Activated CD4-positive, alpha-beta T cell treated with anti-CD3 and anti-CD28 coated beads, Interleukin-2, Interleukin-4, amounts not matched to agents 100 ng/mL and 50 ng/mL, durations not matched to agents 16 hours and 8 hours (primary cell): ENCODE measurements around the gene PRRT2.
A peak's percentile ranks its signal among the peaks of the same experiment; 100 is the strongest.
"Not testable (repeated sequence)": the region's sequence is repeated elsewhere in the genome, so short reads cannot be mapped to it uniquely, and the experiment has no call there.

Source experiments
- DNase-seq: peaks from one replicate; pipeline ENCODE4 v3.0.0-alpha.2; 2020; ENCODE audit warnings: low spot score

Gene PRRT2

GRCh38 chr16:29811896-29812665 lies at the start of gene PRRT2:
Gene PRRT2, plus strand, starts transcription at chr16:29812193. Its CDS starts 862 bp downstream, at chr16:29813055.
- no peak for DNase-seq

DNA sequence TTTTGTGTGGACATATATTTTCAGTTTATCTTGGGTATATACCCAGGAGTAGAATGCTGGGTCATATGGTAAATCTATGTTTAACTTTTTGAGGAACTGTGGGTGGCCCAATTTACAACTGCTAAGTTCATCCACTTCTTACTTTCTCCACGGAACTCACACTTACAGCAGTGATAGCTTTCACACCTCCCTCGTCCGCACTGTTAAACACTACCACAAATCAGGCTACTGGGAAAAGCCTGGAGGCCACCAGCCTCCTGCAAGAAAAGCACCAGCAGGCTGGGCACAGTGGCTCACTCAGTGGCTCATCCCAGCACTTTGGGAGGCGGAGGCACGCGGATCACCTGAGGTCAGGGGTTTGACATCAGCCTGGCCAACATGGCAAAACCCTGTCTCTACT lies 48.7 kb upstream of the PRRT2 start:
- DNase-seq = no peak

DNA sequence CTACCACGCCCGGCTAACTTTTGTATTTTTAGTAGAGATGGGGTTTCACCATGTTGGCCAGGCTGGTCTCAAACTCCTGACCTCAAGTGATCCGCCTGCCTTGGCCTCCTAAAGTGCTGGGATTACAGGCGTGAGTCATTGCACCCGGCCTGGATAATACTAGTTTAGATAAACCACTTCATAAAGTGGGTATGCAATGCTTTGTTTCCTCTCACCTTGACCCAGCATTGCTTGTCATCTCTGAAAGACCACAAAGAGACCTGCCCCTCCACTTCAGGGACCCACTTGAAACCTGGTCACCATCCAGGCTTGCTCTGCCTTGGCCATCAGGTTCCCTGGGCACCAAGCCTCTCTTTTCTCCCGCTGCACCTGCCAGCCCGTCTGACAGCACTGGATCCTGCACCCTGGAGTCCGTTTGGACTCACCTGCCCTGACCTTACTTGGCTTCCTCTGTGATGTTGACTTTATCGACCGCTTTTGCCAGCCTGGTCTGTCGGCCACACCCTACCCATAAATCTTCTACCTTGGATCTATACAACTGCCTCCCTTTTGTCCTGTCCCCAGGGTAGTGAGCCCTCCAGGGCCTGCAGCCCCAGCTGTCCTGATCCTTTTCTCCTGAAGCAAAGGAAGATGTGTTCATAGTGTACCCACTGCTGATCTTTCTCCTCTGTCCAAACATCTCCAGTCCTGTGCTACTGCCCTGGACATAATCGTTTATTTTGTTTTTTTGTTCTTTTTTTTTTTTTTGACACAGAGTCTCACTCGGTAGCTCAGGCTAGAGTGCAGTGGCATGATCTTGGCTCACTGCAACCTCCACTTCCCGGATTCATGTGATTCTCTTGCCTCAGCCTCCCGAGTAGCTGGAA lies 46.6 kb upstream of the PRRT2 start:
- DNase-seq = no peak

DNA sequence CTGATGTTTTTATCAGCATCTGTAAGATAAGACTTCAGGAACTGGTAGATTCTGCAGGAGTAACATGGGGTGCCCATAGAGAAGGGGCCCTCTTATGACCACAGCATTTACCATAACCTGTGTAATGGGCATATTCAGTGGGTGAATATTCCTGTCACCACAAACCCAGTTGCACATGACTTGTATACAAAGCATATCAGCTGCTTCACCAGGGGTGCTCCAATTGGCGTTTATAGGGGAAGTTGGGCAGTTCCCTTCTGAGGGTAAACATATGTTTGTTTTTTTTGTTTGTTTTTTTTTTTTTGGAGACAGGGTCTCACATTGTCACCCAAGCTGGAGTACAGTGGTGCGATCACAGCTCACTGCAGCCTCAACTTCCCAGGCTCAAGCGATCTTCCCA lies 45.4 kb upstream of the PRRT2 start:
- DNase-seq = no peak

- no peak for DNase-seq
These were observed 44.9 kb upstream of the PRRT2 start for GRCh38 chr16:29767062-29767461.

DNA sequence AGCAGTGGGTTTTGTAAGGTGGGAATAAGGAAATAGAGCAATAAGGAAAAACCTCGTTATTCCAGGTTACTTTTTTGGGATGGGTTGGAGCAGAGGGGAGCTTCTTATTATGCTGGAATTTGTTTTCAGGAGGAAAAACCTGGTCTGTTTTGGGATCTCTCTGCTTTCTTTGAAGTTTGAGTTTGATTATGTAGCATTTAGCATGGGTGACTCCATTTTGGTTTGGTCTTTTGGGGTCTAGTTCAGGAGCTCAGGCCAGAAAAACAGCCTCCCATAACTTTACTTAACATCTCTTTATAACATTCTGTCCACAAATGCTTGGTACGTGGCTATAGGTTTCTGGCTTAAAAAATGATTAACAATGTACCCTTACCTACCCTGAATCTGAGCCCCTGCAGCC lies 42.5 kb upstream of the PRRT2 start:
- DNase-seq = no peak

GRCh38 chr16:29770250-29770929 lies 41.6 kb upstream of the PRRT2 start:
- no peak for DNase-seq

- not testable (repeated sequence) for DNase-seq
These were observed 39.7 kb upstream of the PRRT2 start for GRCh38 chr16:29772330-29772729.

DNA sequence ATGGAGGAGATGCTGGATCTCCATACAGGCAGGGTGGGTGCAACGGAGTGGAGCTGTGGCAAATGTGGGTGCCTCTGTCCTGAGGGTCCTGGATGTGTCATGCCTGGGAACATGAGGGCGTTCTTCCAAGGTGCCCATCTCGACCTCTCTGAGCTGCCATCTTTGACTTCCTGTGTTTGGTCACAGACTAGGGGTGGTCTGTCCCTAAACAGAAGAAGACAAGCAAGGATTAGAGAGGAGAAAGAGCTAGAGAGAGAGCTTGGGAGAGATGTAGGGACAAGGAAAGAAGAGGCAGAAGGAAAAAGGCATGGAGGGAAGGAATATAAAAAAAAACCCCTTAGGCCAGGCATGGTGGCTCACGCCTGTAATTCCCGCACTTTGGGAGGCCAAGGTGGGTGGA lies 37.3 kb upstream of the PRRT2 start:
- DNase-seq = no peak

- no peak for DNase-seq
These were observed 36.1 kb upstream of the PRRT2 start for GRCh38 chr16:29775742-29776408.

- no peak for DNase-seq
These were observed 34.2 kb upstream of the PRRT2 start, which contains the start of gene ZG16 for GRCh38 chr16:29777576-29778350. Gene ZG16, plus strand, starts transcription at chr16:29778256. Its CDS starts 1,011 bp downstream, at chr16:29779267.

GRCh38 chr16:29779474-29779873 lies 32.5 kb upstream of the PRRT2 start:
- DNase-seq = no peak

DNA sequence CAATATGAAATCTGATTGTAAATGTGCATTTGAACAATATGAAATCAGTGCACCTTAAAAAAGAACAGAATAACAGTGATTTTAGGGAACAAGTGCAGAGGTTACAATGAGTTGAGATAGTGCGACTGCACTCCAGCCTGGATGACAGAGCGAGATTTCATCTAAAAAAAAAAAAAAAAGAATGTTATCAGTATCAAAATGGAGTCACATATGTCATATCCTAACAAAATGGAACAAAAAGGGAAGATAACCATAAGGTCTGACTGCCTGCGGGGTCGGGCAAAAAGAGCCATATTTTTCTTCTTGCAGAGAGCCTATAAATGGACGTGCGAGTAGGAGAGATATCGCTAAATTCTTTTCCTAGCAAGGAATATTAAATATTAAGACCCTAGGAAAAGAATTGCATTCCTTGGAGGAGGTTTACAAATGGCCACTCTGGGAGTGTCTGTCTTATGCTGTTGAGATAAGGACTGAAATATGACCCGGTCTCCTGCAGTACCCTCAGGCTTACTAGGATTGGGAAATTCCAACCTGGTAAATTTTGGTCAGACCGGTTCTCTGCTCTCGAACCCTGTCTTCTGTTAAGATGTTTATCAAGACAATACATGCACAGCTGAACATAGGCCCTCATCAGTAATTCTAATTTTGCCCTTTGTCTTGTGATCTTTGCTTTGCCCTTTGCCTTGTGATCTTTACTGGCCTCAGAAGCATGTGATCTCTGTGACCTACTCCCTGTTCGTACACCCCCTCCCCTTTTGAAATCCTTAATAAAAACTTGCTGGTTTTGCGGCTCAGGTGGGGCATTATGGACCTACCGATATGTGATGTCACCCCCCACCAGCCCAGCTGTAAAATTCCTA lies 28.7 kb upstream of the PRRT2 start:
- DNase-seq = not testable (repeated sequence)

- no peak for DNase-seq
These were observed 27.8 kb upstream of the PRRT2 start for GRCh38 chr16:29784157-29784556.

DNA sequence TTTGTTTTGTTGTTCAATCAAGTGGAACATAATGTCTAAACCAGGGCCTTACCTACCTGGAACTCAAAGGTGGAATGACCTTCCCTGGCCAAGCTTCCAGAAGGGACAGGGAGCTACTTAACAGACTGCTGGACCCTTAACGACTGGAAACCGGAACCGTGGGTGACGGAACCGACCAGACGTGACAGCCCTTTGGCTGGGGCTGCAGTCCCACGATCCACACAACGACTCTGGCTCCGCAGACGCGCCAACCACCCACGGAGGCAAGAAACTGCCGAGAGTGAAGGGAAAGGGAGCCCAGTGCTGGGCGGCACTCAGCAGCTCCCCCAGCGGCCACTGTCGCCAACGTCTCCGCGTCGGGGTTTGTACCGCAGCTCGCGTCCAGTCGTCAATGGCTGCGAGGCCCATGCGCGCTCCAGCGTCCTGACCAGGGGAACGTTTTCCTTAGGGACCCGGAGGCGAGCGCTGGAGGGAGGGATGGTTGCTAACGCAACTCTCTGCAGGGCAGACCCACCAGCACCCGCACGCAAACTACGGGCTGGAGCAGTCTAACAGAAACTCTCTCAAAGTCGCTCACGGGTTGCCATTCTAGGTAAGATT lies 27.0 kb upstream of the PRRT2 start:
- peak; percentile 76 for DNase-seq

- DNase-seq = not testable (repeated sequence)
These were observed 24.8 kb upstream of the PRRT2 start for GRCh38 chr16:29787155-29787554.

DNA sequence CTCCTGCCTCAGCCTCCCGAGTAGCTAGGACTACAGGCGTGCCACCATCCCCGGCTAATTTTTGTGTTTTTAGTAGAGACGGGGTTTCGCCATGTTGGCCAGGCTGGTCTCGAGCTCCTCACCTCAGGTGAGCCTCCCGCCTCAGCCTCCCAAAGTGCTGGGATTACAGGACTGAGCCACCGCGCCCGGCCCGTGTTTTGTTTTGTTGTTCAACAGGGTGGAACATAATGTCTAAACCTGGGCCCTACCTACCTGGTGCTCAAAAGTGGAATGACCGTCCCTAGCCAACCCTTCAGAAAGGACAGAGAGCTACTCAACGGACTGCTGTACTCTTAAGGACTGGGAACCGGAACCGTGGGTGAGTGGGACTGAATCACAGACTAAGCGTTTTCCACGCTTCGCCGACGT lies 22.2 kb upstream of the PRRT2 start:
- no peak for DNase-seq

- peak; percentile 100 for DNase-seq
These were observed 21.6 kb upstream of the PRRT2 start, which contains the start of gene KIF22 for GRCh38 chr16:29790183-29790948. Gene KIF22, plus strand, starts transcription at chr16:29790751. Its CDS starts 9 bp downstream, at chr16:29790760.
